Right lung (tissue), 5 donors: ENCODE results near the gene GLT1D1. TPM values are rescaled to one million over a fixed set of nuclear protein-coding genes. Genes with fewer than 3 reads are reported as not detected.

Experiments
- DNase-seq, 2 donors: peaks; one replicate each; pipeline ENCODE4 v3.0.0-alpha.2; 2013
- polyA plus RNA-seq, 5 donors: library from polyadenylated mRNA; unstranded; fragments of 120-200 nt; gene quantifications; one replicate each; pipeline versions ENCODE4 v1.2.1 to v1.2.3, GENCODE V29; 2013; ENCODE audit warnings: inconsistent platforms in 1 of 5, low replicate concordance in 1 of 5; ENCODE audit not compliant: insufficient read length in 5 of 5, insufficient read depth in 1 of 5

Gene GLT1D1
- polyA plus RNA-seq, 5 donors, result 2.3 to 3.2 (median 2.3) TPM

- no peak for DNase-seq
Observed at GRCh38 chr12:128911861-128912260, 58.6 kb downstream of the GLT1D1 start.

GRCh38 chr12:128914908-128915563 is 61.8 kb downstream of the GLT1D1 start:
- no peak for DNase-seq

GRCh38 chr12:128916425-128916824 is 63.1 kb downstream of the GLT1D1 start:
- DNase-seq, result no peak

GRCh38 chr12:128918481-128919260 is 65.4 kb downstream of the GLT1D1 start:
- DNase-seq, result no peak

- DNase-seq, result no peak
Observed at GRCh38 chr12:128920468-128920867, 67.2 kb downstream of the GLT1D1 start.

GRCh38 chr12:128928361-128928760 is 75.1 kb downstream of the GLT1D1 start:
- DNase-seq, result no peak

GRCh38 chr12:128929057-128929456 is 75.8 kb downstream of the GLT1D1 start:
- DNase-seq, result no peak

GRCh38 chr12:128930606-128931005 is 77.3 kb downstream of the GLT1D1 start:
- no peak for DNase-seq

- no peak for DNase-seq
Observed at GRCh38 chr12:128932521-128932920, 79.2 kb downstream of the GLT1D1 start.

GRCh38 chr12:128933039-128933438 is 79.8 kb downstream of the GLT1D1 start:
- DNase-seq, result no peak

- DNase-seq, result no peak
Observed at GRCh38 chr12:128933926-128934325, 80.6 kb downstream of the GLT1D1 start.

GRCh38 chr12:128938886-128939285 is 85.6 kb downstream of the GLT1D1 start:
- no peak for DNase-seq

GRCh38 chr12:128940090-128940888 is 87.0 kb downstream of the GLT1D1 start:
- DNase-seq, result no peak

- no peak for DNase-seq
Observed at GRCh38 chr12:128940974-128941373, 87.7 kb downstream of the GLT1D1 start.

GRCh38 chr12:128942960-128943477 is 89.7 kb downstream of the GLT1D1 start:
- no peak for DNase-seq

GRCh38 chr12:128944956-128945355 is 91.7 kb downstream of the GLT1D1 start:
- no peak for DNase-seq

GRCh38 chr12:128947209-128947608 is 93.9 kb downstream of the GLT1D1 start:
- no peak for DNase-seq

GRCh38 chr12:128949086-128949485 is 95.8 kb downstream of the GLT1D1 start:
- no peak for DNase-seq

- no peak for DNase-seq
Observed at GRCh38 chr12:128951448-128951847, 98.2 kb downstream of the GLT1D1 start.

GRCh38 chr12:128956755-128957154 is 103.5 kb downstream of the GLT1D1 start:
- no peak for DNase-seq

- no peak for DNase-seq
Observed at GRCh38 chr12:128959901-128960300, 106.6 kb downstream of the GLT1D1 start.

- DNase-seq, result no peak
Observed at GRCh38 chr12:128961308-128961902, 108.1 kb downstream of the GLT1D1 start.
